H1 (cell line): ENCODE data around the gene TPM2. TPM values are rescaled to one million over a fixed set of nuclear protein-coding genes. Genes with fewer than 3 reads are reported as not detected.

Source experiments
- CHD7 ChIP-seq: fragments of 300-600 bp; sonication (generic); IDR thresholded peaks from 2 replicates; pipeline ENCODE4 v1.7.1; 2012; ENCODE audit warnings: low read length, moderate library complexity, mild to moderate bottlenecking, inconsistent platforms; ENCODE audit not compliant: insufficient replicate concordance
- CREB1 ChIP-seq: IDR thresholded peaks from 2 replicates; pipeline ENCODE4 v1.6.1; 2012; ENCODE audit warnings: inconsistent platforms
- CTBP2 ChIP-seq: IDR thresholded peaks from 2 replicates; pipeline ENCODE4 v1.7.0; 2011; ENCODE audit warnings: borderline replicate concordance, mild to moderate bottlenecking, moderate library complexity, mixed read lengths, low read length; ENCODE audit not compliant: insufficient read depth, insufficient read length
- GABPA ChIP-seq: IDR thresholded peaks from 2 replicates; pipeline ENCODE4 v1.6.1; 2011; ENCODE audit warnings: mild to moderate bottlenecking, low read length, moderate library complexity, borderline replicate concordance; ENCODE audit not compliant: insufficient read depth
- POLR2A ChIP-seq, 2 experiments: IDR thresholded peaks; 1 replicate in 1 of 2; 2 replicates in 1 of 2; pipeline ENCODE4 v1.6.1; 2011; ENCODE audit warnings: low read depth in 2 of 2, low read length in 2 of 2, mild to moderate bottlenecking in 2 of 2; ENCODE audit errors: control extremely low read depth in 1 of 2
- RNF2 ChIP-seq: fragments of 200-900, 300-1000 bp; sonication (generic); IDR thresholded peaks from 2 replicates; pipeline ENCODE4 v1.7.1; 2016; ENCODE audit warnings: borderline replicate concordance, low read depth, mild to moderate bottlenecking, antibody characterized with exemption, low read length; ENCODE audit not compliant: poor library complexity, severe bottlenecking; ENCODE audit errors: missing control alignments
- SAP30 ChIP-seq: fragments of 300-600 bp; sonication (generic); IDR thresholded peaks from 2 replicates; pipeline ENCODE4 v1.7.1; 2012; ENCODE audit warnings: low read length, moderate library complexity, mild to moderate bottlenecking, inconsistent platforms; ENCODE audit not compliant: insufficient read depth, insufficient replicate concordance
- SIX5 ChIP-seq: IDR thresholded peaks from 2 replicates; pipeline ENCODE4 v1.6.1; 2011; ENCODE audit warnings: mild to moderate bottlenecking, low read depth, low read length
- ZNF274 ChIP-seq: IDR thresholded peaks from 2 replicates; pipeline ENCODE4 v1.7.0; 2012; ENCODE audit warnings: low read length, borderline replicate concordance; ENCODE audit errors: extremely low read depth
- polyA plus RNA-seq, 7 experiments: library from polyadenylated mRNA; depleted of rRNA in 3 of 7; stranded (reverse) in 5 of 7; unstranded in 2 of 7; fragments of >200 nt in 5 of 7; fragments of 200-250 nt in 2 of 7; gene quantifications; 1 replicate in 5 of 7; 2 replicates in 1 of 7; 4 replicates in 1 of 7; pipeline versions ENCODE4 v1.2.1 to v1.2.3, GENCODE V29; 2011 to 2013; ENCODE audit warnings: missing spikeins in 2 of 7, mixed read lengths in 2 of 7
- total RNA-seq: library from RNA; stranded (reverse); fragmentation: NEBNext Ultra II Directional; extraction: Animal tissue kit (Norgen Biotek cat#: 25700); gene quantifications from 2 replicates; pipeline ENCODE4 v1.2.1, GENCODE V29; 2021
- TF ChIP-seq, protein P1 (sequence below): IDR thresholded peaks from 2 replicates; pipeline ENCODE4 v1.6.1; 2011; ENCODE audit warnings: low read length, improper control_type of control experiment

Gene TPM2
- total and polyA plus RNA-seq, 2 of the 8 experiments (the other 6 are each of a cell fraction or from before 2014, with no cell fraction given), result 62.5 to 181 TPM

GRCh38 chr9:35652829-35653209, 36.9 kb downstream of the TPM2 start (continued):
- TF ChIP-seq CHD7, result no peak
- no peak for TF ChIP-seq SAP30
- TF ChIP-seq SIX5, result no peak
- TF ChIP-seq, protein P1, sequence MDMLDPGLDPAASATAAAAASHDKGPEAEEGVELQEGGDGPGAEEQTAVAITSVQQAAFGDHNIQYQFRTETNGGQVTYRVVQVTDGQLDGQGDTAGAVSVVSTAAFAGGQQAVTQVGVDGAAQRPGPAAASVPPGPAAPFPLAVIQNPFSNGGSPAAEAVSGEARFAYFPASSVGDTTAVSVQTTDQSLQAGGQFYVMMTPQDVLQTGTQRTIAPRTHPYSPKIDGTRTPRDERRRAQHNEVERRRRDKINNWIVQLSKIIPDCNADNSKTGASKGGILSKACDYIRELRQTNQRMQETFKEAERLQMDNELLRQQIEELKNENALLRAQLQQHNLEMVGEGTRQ, result no peak
- no peak for TF ChIP-seq CREB1
- TF ChIP-seq CTBP2, result no peak
- no peak for TF ChIP-seq GABPA
- TF ChIP-seq POLR2A (IDR thresholded peaks at IDR 0.05; ENCODE audit: control extremely low read depth in 1 of 2, low read depth in 2 of 2, low read length in 2 of 2), result no peak
- no peak for TF ChIP-seq RNF2
- no peak for TF ChIP-seq ZNF274
